PC-3 (cell line): Measurements from ENCODE around the gene PDZK1IP1. TPM values are rescaled to one million over a fixed set of nuclear protein-coding genes. Genes with fewer than 3 reads are reported as not detected.

Experiments used
- ATAC-seq: fragments of 200-7000 bp; cut with Tn5 transposase; 2 replicates; pipeline ENCODE4 v1.9.1; 2020; ENCODE audit warnings: mild to moderate bottlenecking, moderate library complexity
- BruUV-seq: library from RNA; stranded (reverse); fragments of 400-500 nt; replicated peaks from 2 replicates; lab custom pipeline; 2021; lab: Mats Ljungman, UMichigan
- CTCF ChIA-PET: fragments of 300-600 bp; sonication (Branson Sonifier 250); formaldehyde crosslinking; loops from one replicate; lab custom pipeline; 2022; ENCODE audit warnings: antibody characterized with exemption; lab: Charles Lee
- POLR2A ChIA-PET: fragments of 300-600 bp; sonication (Branson Sonifier 250); formaldehyde crosslinking; loops from one replicate; lab custom pipeline; 2022; ENCODE audit warnings: antibody characterized with exemption; ENCODE audit not compliant: unreplicated experiment; lab: Charles Lee
- DNase-seq: peaks from one replicate; pipeline ENCODE4 v3.0.0-alpha.2; 2015
- H2AFZ ChIP-seq: fragments of 300-600 bp; sonication (generic); 2 replicates; pipeline ENCODE4 v1.6.0; 2016; ENCODE audit warnings: antibody characterized with exemption, low read length
- H3F3A ChIP-seq: fragments of 300-600 bp; sonication (generic); one replicate; pipeline ENCODE4 v1.6.0; 2017; ENCODE audit warnings: antibody characterized with exemption, low read length, control low read depth, mild to moderate bottlenecking; ENCODE audit not compliant: unreplicated experiment
- H3K27ac ChIP-seq: fragments of 300-600 bp; sonication (generic); 2 replicates; pipeline ENCODE4 v1.5.1; 2016; ENCODE audit warnings: mild to moderate bottlenecking, low read length
- H3K27me3 ChIP-seq: fragments of 300-600 bp; sonication (generic); 2 replicates; pipeline ENCODE4 v1.6.1; 2016; ENCODE audit warnings: low read length, mixed read lengths
- H3K36me3 ChIP-seq: fragments of 300-600 bp; sonication (generic); 2 replicates; pipeline ENCODE4 v1.6.1; 2016; ENCODE audit warnings: low read depth, mixed run types, low read length, mixed read lengths
- H3K4me1 ChIP-seq: fragments of 300-600 bp; sonication (generic); 2 replicates; pipeline ENCODE4 v1.5.1; 2016; ENCODE audit warnings: low read length; ENCODE audit not compliant: insufficient read depth
- H3K4me2 ChIP-seq: fragments of 300-600 bp; sonication (generic); 2 replicates; pipeline ENCODE4 v1.6.0; 2016; ENCODE audit warnings: low read length
- H3K4me3 ChIP-seq: fragments of 300-600 bp; sonication (generic); 2 replicates; pipeline ENCODE4 v1.5.1; 2016; ENCODE audit warnings: mild to moderate bottlenecking, low read length, mixed read lengths
- H3K79me2 ChIP-seq: fragments of 300-600 bp; sonication (generic); 2 replicates; pipeline ENCODE4 v1.6.1; 2017; ENCODE audit warnings: low read length, mixed read lengths
- H3K9ac ChIP-seq: fragments of 300-600 bp; sonication (generic); 2 replicates; pipeline ENCODE4 v1.6.0; 2016; ENCODE audit warnings: mild to moderate bottlenecking, low read length
- H3K9me2 ChIP-seq: fragments of 300-600 bp; sonication (generic); replicated peaks from 2 replicates; pipeline ENCODE4 v1.6.1; 2016; ENCODE audit warnings: mixed run types, low read length, mixed read lengths
- H3K9me3 ChIP-seq: fragments of 300-600 bp; sonication (generic); 2 replicates; pipeline ENCODE4 v1.6.1; 2016; ENCODE audit warnings: low read length, mixed read lengths
- H4K20me1 ChIP-seq: fragments of 300-600 bp; sonication (generic); 2 replicates; pipeline ENCODE4 v1.6.1; 2016; ENCODE audit warnings: low read length, mixed read lengths
- EZH2 ChIP-seq: fragments of 300-600 bp; sonication (generic); IDR thresholded peaks from one replicate; pipeline ENCODE4 v1.6.1; 2017; ENCODE audit warnings: antibody characterized with exemption, mild to moderate bottlenecking, low read length; ENCODE audit not compliant: unreplicated experiment
- EZH2phosphoT487 ChIP-seq: fragments of 300-600 bp; sonication (generic); IDR thresholded peaks from 2 replicates; pipeline ENCODE4 v1.6.1; 2018; ENCODE audit warnings: mild to moderate bottlenecking, antibody characterized with exemption, low read length, borderline replicate concordance
- intact Hi-C: fragments of 100-400 bp; cut with micrococcal nuclease; formaldehyde crosslinking; loops from 2 replicates; pipeline ENCODE4 v1.9.0; 2023
- total RNA-seq: library from RNA; depleted of rRNA; stranded (reverse); fragments of >200 nt; gene quantifications from 2 replicates; pipeline ENCODE4 v1.2.3, GENCODE V29; 2014
- TF ChIP-seq, protein P1 (sequence below): fragments of 300-600 bp; sonication (generic); conservative IDR thresholded peaks from 2 replicates; pipeline ENCODE4 v1.5.1; 2017; ENCODE audit warnings: antibody characterized with exemption, low read depth, mild to moderate bottlenecking, low read length

The PDZK1IP1 gene
- total RNA-seq, 1 experiment from 2014 or later: not detected

DNA sequence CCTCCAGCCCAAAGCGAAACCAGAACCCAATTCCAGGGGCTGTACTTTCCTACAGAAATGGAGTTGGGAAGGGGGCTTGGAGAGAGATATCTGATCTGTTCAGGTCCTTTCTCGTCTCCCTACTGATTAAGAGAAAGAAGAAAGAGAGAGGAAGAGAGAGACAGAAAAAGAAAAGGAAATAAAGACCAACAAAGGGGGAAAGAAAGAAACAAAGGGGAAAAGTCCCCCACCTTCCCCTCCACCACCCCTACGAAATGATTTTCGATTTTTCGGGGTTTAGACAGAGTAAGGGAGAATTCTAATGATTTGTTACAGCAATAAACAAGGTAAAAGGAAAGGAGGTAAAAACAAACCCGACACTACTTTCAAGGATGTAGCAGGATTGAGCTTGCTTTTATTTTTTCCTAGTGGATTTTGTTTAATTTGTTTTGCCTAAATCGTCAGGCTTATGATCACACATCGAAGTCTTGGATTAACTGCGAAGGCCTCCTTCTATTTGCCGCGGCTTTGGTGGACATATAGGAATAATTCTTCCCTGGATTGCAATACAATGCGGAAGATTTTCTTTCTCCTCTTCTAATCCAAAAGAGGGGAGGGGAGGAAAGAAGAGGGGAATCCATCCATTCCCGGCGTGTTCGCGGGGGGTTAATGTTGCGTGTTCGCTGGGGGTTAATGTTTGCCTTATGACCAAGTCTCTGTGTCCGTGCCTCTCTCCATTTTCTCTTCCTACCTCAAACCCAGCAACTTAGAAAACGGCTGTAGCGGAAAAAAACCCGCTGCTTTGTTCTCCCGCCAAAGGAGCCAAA lies 40.3 kb upstream of the PDZK1IP1 start:
- intact Hi-C loops: no loop called here
- no peaks in the 10 kb centered on the region for H3K4me1 ChIP-seq
- H3F3A ChIP-seq: no peaks in the 10 kb centered on the region
- no peaks in the 10 kb centered on the region for H4K20me1 ChIP-seq
- DNase-seq (no peak), ATAC-seq (no peak)
- no peaks in the 10 kb centered on the region for H3K36me3 ChIP-seq
- H3K27ac ChIP-seq: no peak overlapping the region
- no peak overlapping the region for H2AFZ ChIP-seq
- no TSS peak for BruUV-seq
- no peak overlapping the region for H3K4me3 ChIP-seq
- no peaks in the 10 kb centered on the region for H3K9me2 ChIP-seq
- H3K4me2 ChIP-seq: no peak overlapping the region
- no peaks in the 10 kb centered on the region for H3K9me3 ChIP-seq
- peaks cover 49% of the 10 kb centered on the region for H3K27me3 ChIP-seq
- POLR2A ChIA-PET: interaction anchor here (0.6 kb wide), 1 partner anchor 55 kb away, joined by 4 read pairs; no protein-coding TSS in a partner anchor
- TF ChIP-seq, protein P1, sequence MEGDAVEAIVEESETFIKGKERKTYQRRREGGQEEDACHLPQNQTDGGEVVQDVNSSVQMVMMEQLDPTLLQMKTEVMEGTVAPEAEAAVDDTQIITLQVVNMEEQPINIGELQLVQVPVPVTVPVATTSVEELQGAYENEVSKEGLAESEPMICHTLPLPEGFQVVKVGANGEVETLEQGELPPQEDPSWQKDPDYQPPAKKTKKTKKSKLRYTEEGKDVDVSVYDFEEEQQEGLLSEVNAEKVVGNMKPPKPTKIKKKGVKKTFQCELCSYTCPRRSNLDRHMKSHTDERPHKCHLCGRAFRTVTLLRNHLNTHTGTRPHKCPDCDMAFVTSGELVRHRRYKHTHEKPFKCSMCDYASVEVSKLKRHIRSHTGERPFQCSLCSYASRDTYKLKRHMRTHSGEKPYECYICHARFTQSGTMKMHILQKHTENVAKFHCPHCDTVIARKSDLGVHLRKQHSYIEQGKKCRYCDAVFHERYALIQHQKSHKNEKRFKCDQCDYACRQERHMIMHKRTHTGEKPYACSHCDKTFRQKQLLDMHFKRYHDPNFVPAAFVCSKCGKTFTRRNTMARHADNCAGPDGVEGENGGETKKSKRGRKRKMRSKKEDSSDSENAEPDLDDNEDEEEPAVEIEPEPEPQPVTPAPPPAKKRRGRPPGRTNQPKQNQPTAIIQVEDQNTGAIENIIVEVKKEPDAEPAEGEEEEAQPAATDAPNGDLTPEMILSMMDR: no peak
- TF ChIP-seq EZH2phosphoT487: no peak
- TF ChIP-seq EZH2: no peak
- no peaks in the 10 kb centered on the region for H3K79me2 ChIP-seq
- CTCF ChIA-PET: no interaction called here
- no peak overlapping the region for H3K9ac ChIP-seq

GRCh38 chr1:47229031-47229885 lies 39.4 kb upstream of the PDZK1IP1 start:
- Histone ChIP-seq H3K4me2 (no peak overlapping the region), H3K4me1 (no peaks in the 10 kb centered on the region), H3K27me3 (peaks cover 57% of the 10 kb centered on the region), H3K9ac (no peak overlapping the region), H3K9me3 (no peaks in the 10 kb centered on the region), H3K4me3 (no peak overlapping the region), H3K79me2 (no peaks in the 10 kb centered on the region), H3F3A (no peaks in the 10 kb centered on the region), H3K36me3 (no peaks in the 10 kb centered on the region), H2AFZ (no peak overlapping the region), H3K9me2 (no peaks in the 10 kb centered on the region), H3K27ac (no peak overlapping the region), H4K20me1 (no peaks in the 10 kb centered on the region)
- intact Hi-C loops: no loop called here
- ATAC-seq: no peak
- TF ChIP-seq EZH2phosphoT487: no peak
- no peak for TF ChIP-seq EZH2
- TF ChIP-seq, protein P1: no peak
- POLR2A ChIA-PET: no interaction called here
- no TSS peak for BruUV-seq
- no peak for DNase-seq
- CTCF ChIA-PET: interaction anchor here (0.6 kb wide), 1 partner anchor 208 kb away, joined by 4 read pairs; no protein-coding TSS in a partner anchor
